ENCODE results near the gene ZNF646. TPM values are rescaled to one million over a fixed set of nuclear protein-coding genes. Genes with fewer than 3 reads are reported as not detected.
A peak's percentile ranks its signal among the peaks of the same experiment; 100 is the strongest.
"Not testable (repeated sequence)": the region's sequence is repeated elsewhere in the genome, so short reads cannot be mapped to it uniquely, and the experiment has no call there.

The ZNF646 gene
- total and polyA plus RNA-seq, 2 of the 13 experiments (the other 11 are each of a cell fraction or from before 2014, with no cell fraction given), result 3.4 to 10.9 TPM

DNA sequence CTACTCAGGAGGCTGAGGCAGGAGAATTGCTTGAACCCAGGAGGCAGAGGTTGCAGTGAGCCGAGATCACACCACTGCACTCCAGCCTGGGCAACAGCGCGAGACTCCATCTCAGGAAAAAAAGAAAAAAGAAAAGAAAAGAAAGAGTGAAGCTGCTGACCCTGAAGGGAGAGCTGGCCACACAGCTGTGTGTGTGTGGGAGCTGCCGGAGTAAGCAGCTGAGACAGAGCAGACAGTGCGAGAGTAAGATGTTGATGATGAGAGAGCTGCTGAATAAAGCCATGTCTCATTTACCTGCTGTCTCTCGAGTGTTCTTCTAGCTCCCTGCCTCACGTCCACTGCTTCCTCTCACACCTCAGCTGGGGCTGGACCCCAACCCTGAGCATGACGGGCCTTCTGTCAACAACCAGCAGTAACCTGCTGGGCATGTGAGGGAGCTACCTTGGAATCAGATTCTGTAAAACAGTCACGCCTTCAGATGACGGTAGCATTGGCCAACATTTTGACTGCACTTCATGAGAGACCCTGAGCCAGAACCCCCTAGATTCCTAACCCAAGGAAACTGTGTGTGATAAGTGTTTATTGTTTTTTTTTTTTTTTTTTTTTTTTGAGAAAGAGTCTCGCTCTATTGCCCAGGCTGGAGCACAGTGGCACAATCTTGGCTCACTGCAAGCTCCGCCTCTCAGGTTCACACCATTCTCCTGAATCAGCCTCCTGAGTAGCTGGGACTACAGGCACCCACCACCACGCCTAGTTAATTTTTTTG is 26.8 kb downstream of the ZNF646 start:
- H3K27me3 ChIP-seq (ENCODE audit: control insufficient read depth in 1 of 2, insufficient read depth in 2 of 2, low read length in 2 of 2); H3K9me3 ChIP-seq (ENCODE audit: low read length); CTCF ChIA-PET (ENCODE audit: low intra/inter-chr PET ratio, low total read pairs); H3K36me3 ChIP-seq (replicated peaks in 1 of 2; ENCODE audit: control insufficient read depth in 1 of 2, insufficient read depth in 2 of 2, low read length in 2 of 2); in situ Hi-C loops (cut with HindIII; ENCODE audit: extremely low pct_ligation_motif_present, low pct_unique_long_range_greater_than_20kb); H4K20me1 ChIP-seq (ENCODE audit: insufficient read depth, low read length); H3K79me2 ChIP-seq (ENCODE audit: insufficient read depth, low read length); DNase-seq (ENCODE audit: low spot score); FAIRE-seq; H3K9ac ChIP-seq (ENCODE audit: insufficient read depth, low read depth, low read length); intact Hi-C loops (cut with micrococcal nuclease; ENCODE audit: unreplicated experiment); H2AFZ ChIP-seq (ENCODE audit: low read length); H3K27ac ChIP-seq (ENCODE audit: extremely low read length, insufficient read depth, low read length); BruUV-seq (replicated peaks); TF ChIP-seq FOXA1 (IDR thresholded peaks at IDR 0.05): not testable (repeated sequence)
- TF ChIP-seq ZNF501 (CRISPR knock-in tag; IDR thresholded peaks at IDR 0.05) (0 out of 2 replicates have a peak, but pooled peaks have one; percentile 18), FOXA3 (CRISPR knock-in tag; IDR thresholded peaks at IDR 0.05) (peak; percentile 65), ZNF878 (CRISPR knock-in tag; IDR thresholded peaks at IDR 0.05) (0 out of 2 replicates have a peak, but pooled peaks have one; percentile 52), ZFX (CRISPR knock-in tag; IDR thresholded peaks at IDR 0.05; ENCODE audit: low read depth) (peak; percentile 23; the same call in 1 of the 2 replicates), SALL1 (CRISPR knock-in tag; IDR thresholded peaks at IDR 0.05) (peak; percentile 14; the same call in 1 of the 2 replicates), MEIS2 (CRISPR knock-in tag; IDR thresholded peaks at IDR 0.05) (0 out of 2 replicates have a peak, but pooled peaks have one; percentile 32), FOXA1 (CRISPR knock-in tag; IDR thresholded peaks at IDR 0.05) (peak; percentile 62)
- TF ChIP-seq, protein P1, sequence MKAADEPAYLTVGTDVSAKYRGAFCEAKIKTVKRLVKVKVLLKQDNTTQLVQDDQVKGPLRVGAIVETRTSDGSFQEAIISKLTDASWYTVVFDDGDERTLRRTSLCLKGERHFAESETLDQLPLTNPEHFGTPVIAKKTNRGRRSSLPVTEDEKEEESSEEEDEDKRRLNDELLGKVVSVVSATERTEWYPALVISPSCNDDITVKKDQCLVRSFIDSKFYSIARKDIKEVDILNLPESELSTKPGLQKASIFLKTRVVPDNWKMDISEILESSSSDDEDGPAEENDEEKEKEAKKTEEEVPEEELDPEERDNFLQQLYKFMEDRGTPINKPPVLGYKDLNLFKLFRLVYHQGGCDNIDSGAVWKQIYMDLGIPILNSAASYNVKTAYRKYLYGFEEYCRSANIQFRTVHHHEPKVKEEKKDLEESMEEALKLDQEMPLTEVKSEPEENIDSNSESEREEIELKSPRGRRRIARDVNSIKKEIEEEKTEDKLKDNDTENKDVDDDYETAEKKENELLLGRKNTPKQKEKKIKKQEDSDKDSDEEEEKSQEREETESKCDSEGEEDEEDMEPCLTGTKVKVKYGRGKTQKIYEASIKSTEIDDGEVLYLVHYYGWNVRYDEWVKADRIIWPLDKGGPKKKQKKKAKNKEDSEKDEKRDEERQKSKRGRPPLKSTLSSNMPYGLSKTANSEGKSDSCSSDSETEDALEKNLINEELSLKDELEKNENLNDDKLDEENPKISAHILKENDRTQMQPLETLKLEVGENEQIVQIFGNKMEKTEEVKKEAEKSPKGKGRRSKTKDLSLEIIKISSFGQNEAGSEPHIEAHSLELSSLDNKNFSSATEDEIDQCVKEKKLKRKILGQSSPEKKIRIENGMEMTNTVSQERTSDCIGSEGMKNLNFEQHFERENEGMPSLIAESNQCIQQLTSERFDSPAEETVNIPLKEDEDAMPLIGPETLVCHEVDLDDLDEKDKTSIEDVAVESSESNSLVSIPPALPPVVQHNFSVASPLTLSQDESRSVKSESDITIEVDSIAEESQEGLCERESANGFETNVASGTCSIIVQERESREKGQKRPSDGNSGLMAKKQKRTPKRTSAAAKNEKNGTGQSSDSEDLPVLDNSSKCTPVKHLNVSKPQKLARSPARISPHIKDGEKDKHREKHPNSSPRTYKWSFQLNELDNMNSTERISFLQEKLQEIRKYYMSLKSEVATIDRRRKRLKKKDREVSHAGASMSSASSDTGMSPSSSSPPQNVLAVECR (CRISPR knock-in tag; IDR thresholded peaks at IDR 0.05; ENCODE audit: borderline replicate concordance), result 0 out of 2 replicates have a peak, but pooled peaks have one; percentile 28
- TF ChIP-seq, protein P2, sequence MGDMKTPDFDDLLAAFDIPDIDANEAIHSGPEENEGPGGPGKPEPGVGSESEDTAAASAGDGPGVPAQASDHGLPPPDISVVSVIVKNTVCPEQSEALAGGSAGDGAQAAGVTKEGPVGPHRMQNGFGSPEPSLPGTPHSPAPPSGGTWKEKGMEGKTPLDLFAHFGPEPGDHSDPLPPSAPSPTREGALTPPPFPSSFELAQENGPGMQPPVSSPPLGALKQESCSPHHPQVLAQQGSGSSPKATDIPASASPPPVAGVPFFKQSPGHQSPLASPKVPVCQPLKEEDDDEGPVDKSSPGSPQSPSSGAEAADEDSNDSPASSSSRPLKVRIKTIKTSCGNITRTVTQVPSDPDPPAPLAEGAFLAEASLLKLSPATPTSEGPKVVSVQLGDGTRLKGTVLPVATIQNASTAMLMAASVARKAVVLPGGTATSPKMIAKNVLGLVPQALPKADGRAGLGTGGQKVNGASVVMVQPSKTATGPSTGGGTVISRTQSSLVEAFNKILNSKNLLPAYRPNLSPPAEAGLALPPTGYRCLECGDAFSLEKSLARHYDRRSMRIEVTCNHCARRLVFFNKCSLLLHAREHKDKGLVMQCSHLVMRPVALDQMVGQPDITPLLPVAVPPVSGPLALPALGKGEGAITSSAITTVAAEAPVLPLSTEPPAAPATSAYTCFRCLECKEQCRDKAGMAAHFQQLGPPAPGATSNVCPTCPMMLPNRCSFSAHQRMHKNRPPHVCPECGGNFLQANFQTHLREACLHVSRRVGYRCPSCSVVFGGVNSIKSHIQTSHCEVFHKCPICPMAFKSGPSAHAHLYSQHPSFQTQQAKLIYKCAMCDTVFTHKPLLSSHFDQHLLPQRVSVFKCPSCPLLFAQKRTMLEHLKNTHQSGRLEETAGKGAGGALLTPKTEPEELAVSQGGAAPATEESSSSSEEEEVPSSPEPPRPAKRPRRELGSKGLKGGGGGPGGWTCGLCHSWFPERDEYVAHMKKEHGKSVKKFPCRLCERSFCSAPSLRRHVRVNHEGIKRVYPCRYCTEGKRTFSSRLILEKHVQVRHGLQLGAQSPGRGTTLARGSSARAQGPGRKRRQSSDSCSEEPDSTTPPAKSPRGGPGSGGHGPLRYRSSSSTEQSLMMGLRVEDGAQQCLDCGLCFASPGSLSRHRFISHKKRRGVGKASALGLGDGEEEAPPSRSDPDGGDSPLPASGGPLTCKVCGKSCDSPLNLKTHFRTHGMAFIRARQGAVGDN (CRISPR knock-in tag; IDR thresholded peaks at IDR 0.05), result peak; percentile 30; the same call in 1 of the 2 replicates
- TF ChIP-seq, protein P3, sequence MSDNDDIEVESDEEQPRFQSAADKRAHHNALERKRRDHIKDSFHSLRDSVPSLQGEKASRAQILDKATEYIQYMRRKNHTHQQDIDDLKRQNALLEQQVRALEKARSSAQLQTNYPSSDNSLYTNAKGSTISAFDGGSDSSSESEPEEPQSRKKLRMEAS (IDR thresholded peaks at IDR 0.05), result peak; percentile 57; the same call in 1 of the 2 replicates
- Histone ChIP-seq H3K4me2 (ENCODE audit: low read depth, low read length) (peak overlapping the region; percentile 20; the same call in 1 of the 2 replicates), H3K4me3 (replicated peaks in 1 of 3; ENCODE audit: insufficient read depth in 1 of 3, low read depth in 2 of 3, low read length in 3 of 3) (peak overlapping the region in 1 of 3 experiments; percentile 12; a peak in 1 of 6 replicates), H3K4me1 (ENCODE audit: insufficient read depth, low read length) (peaks cover 23% of the 10 kb centered on the region)
- WGBS (ENCODE audit: low lambda C conversion rate), result 50% methylated on average over 12 of the region's 13 CpGs
- POLR2A ChIA-PET, result interaction anchor here (0.7 to 3.0 kb wide), 10 partner anchors 8 to 104 kb away, joined by 3 to 25 read pairs (median 4); partner anchors contain the start of genes FUS, KAT8, STX4 and ZNF646
- ATAC-seq, result peak; percentile 34
